ENCODE measurements around the gene CALHM2.

The CALHM2 gene

DNA sequence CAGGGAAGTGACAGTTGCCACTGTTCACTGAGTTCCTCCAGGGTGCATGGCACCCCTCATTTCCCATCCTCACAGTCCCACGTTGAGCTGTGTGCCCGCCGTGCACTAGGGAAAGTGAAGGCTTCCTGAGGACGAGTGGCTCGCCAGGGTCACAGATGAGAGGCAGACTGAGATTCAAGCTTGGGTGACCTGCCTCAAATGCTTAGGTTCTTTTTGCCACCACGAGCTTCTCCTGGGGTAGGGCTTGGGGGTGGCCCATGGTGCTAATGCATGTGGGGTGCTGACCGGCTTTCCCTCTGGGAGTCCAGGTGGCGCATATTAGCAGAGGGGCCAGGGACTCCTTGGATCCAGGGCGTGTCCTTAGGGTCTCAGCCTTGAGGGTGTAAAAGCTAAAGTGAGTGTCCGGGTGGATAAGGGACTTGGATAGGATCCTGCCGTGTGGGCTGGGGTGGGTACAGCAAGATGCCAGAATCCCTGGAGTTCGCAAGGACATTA, 1.9 kb downstream of the CALHM2 start:
- H3K4me3 ChIP-seq (ENCODE audit: low read length) = no peak overlapping the region
- TF ChIP-seq CTCF (conservative IDR thresholded peaks at IDR 0.05; ENCODE audit: low read depth, low read length) = no peak
- no peak for DNase-seq (ENCODE audit: low read depth)

DNA sequence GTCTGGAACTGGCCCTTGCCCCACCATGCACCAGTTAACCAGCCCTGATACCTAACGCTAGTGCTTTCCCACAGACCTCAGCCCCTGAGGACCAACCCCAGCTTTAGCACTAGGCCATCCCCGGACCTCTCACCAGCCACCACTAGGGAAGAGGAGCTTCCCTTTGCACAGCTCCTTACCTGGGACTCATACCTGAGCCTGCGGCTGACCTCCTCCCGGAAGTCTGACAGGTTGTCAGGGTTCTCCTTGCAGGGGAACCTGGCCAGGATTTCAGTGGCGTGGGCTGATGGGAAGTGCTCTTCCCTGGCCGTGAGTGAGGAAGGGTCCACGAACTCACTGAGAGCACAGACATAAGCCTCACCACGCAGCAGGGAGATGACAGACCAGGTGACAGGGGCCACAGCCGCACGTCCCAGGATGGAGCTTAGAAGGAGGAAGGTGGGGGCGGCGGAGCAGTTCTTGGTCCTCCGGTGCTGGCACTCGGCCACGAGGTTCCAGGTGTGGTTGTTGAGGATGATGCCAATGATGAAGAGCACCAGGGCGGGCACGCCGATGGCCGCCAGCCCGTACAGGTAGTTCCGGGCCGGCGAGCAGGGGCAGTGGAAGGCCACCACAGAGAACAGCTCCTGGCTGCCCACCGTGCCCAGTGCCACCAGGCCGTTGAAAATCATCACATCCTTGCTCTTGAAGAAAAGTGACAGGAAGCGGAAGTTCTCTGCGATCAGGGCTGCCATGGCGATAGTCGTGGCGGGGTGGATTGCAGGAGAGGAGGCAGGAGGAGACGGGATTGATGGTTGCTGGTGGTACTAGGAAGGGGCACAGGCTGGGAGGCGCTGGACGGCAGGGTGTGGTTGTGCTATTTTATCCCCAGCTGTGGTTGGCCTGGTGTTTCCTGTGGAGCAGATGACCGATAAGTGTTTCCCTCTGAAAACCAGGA, 2.7 kb downstream of the CALHM2 start:
- no peak for TF ChIP-seq CTCF (conservative IDR thresholded peaks at IDR 0.05; ENCODE audit: low read depth, low read length)
- no peak for DNase-seq (ENCODE audit: low read depth)
- no peak overlapping the region for H3K4me3 ChIP-seq (ENCODE audit: low read length)

GRCh38 chr10:103448746-103449145, 3.4 kb downstream of the CALHM2 start:
- DNase-seq (ENCODE audit: low read depth) = no peak
- no peak overlapping the region for H3K4me3 ChIP-seq (ENCODE audit: low read length)
- TF ChIP-seq CTCF (conservative IDR thresholded peaks at IDR 0.05; ENCODE audit: low read depth, low read length) = no peak

DNA sequence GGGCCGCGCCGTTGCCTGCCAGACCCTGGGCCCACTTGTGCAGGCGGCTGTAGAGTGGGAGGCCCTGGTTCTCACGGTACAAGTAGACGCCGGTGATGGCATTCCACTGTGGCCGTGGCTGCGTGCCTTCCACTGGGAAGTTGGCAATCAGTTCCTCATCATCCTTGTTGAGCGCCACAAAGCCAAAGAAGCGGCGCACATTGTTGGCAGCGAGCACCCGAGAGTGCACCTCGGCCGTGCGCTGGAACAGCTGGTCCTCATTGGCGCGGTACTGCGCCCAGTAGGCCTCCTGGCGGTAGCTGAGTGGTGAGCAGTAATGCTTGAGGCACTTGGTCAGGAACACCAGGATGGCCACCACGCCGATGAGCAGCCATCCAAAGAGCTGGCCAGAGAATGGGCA, 5.0 kb downstream of the CALHM2 start:
- H3K4me3 ChIP-seq (ENCODE audit: low read length) = no peak overlapping the region
- no peak for DNase-seq (ENCODE audit: low read depth)
- TF ChIP-seq CTCF (conservative IDR thresholded peaks at IDR 0.05; ENCODE audit: low read depth, low read length) = no peak

DNA sequence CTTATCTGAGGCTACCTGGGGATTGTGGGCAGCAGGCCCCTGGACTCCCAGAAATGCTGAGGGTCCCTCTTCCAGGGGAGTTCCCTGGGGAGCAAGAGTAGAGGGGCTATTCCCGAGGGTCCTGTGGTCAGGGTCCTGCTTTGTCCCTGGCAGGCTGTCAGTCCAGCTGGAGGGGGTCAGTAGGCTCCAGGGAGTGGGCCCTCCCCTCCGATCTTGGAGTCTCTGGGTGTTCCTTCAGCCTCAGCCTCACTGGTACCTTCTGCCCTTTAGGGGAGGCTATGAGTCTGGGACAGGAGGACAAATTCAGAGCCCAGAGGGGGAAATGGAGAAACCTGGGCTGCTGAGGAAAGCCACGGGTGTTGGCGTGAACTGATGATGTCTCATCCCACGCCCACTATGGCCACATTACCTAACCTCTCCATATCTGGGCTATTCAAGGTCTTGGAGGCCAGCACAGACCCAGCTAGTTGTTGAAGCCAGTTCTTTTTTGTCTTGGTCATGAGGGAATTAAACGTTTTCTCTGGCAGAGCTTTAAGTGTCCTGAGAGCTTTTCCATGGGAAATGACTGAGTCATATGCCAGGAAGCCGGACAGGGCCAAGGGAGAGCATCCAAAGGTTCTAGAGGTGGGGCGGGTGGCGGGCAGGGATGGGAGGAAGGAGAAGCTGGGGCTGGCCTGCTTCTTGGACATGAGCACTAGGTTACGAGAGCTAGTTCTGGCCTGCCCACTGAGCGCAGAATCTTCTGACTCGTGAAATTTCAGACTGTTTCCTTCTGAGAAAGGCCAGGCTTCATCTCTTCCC, 6.2 kb downstream of the CALHM2 start:
- H3K4me3 ChIP-seq (ENCODE audit: low read length) = no peak overlapping the region
- no peak for TF ChIP-seq CTCF (conservative IDR thresholded peaks at IDR 0.05; ENCODE audit: low read depth, low read length)
- no peak for DNase-seq (ENCODE audit: low read depth)

DNA sequence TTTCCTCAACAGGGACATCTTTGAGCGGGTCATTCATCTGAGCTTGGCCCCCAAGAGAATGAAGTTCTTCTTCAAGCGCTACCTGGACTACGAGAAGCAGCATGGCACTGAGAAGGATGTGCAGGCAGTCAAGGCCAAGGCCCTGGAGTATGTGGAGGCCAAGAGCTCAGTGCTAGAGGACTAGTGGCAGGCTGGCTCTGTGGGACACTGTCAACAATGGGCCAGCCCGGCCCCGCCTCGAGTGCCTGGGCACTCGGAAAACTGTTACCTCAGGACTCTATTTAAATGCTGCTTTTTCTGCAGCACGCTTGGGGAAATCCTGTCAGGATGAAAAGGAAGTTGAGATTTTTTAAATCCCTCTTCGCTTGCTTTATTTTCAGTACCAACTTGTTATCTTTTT, 6.8 kb downstream of the CALHM2 start:
- DNase-seq (ENCODE audit: low read depth) = no peak
- no peak for TF ChIP-seq CTCF (conservative IDR thresholded peaks at IDR 0.05; ENCODE audit: low read depth, low read length)
- no peak overlapping the region for H3K4me3 ChIP-seq (ENCODE audit: low read length)

All from retinal pigment epithelial cell (primary cell).